Osteocyte (in vitro differentiated cells): ENCODE data around the gene IQSEC1. TPM values are rescaled to one million over a fixed set of nuclear protein-coding genes. Genes with fewer than 3 reads are reported as not detected.

Experiments
- DNase-seq: peaks from one replicate; pipeline ENCODE4 v3.0.0; 2021; ENCODE audit warnings: mixed read lengths; ENCODE audit not compliant: unreplicated experiment; ENCODE audit errors: extremely low spot score
- H3K27ac Mint-ChIP-seq: one replicate; pipeline ENCODE4 v1.8.0; 2021; ENCODE audit warnings: mild to moderate bottlenecking, mixed read lengths; ENCODE audit not compliant: unreplicated experiment
- H3K27me3 Mint-ChIP-seq: one replicate; pipeline ENCODE4 v1.8.0; 2021; ENCODE audit warnings: mixed read lengths; ENCODE audit not compliant: unreplicated experiment
- H3K36me3 Mint-ChIP-seq: one replicate; pipeline ENCODE4 v1.8.0; 2021; ENCODE audit warnings: mixed read lengths; ENCODE audit not compliant: unreplicated experiment
- H3K4me1 Mint-ChIP-seq: one replicate; pipeline ENCODE4 v1.8.0; 2021; ENCODE audit warnings: mixed read lengths; ENCODE audit not compliant: unreplicated experiment
- H3K4me3 Mint-ChIP-seq: one replicate; pipeline ENCODE4 v1.8.0; 2021; ENCODE audit warnings: mild to moderate bottlenecking, moderate library complexity, mixed read lengths; ENCODE audit not compliant: unreplicated experiment
- H3K9me3 Mint-ChIP-seq: one replicate; pipeline ENCODE4 v1.8.0; 2021; ENCODE audit warnings: mixed read lengths; ENCODE audit not compliant: unreplicated experiment
- total RNA-seq: library from RNA; stranded (reverse); gene quantifications from 2 replicates; pipeline ENCODE4 v1.2.1, GENCODE V29; 2021
- TF ChIP-seq, protein P1 (sequence below): fragments of 200-600 bp; sonication (generic); IDR thresholded peaks from 2 replicates; pipeline ENCODE4 v1.5.0; 2021; ENCODE audit warnings: antibody characterized with exemption, mild to moderate bottlenecking, moderate library complexity

IQSEC1 gene
- total RNA-seq, 1 donor from 2014 or later: 37.9 TPM

DNA sequence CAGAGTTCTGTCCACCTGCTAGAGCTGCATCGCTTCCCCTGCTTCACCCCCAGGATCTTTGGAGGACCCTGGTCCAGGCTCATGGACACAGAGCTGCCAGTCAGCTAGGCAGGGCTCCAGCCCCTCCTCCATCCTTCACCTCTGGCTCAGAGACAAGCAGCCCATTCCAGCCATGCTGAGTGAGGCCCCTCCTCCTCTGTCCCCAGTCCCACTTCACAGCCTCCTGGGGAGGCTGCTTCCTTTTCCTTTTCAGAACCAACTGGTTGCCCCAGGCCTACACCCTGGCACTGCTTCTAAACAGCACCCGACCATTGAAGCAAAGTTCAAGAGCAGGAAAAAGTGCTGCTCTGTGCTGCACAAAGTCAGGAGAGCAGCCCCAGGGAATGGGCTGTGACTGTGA is 22.2 kb downstream of the IQSEC1 start:
- DNase-seq: no peak
- H3K36me3 Mint-ChIP-seq: no peaks in the 10 kb centered on the region
- H3K4me1 Mint-ChIP-seq: peaks cover 7% of the 10 kb centered on the region
- H3K4me3 Mint-ChIP-seq: no peak overlapping the region
- TF ChIP-seq, protein P1, sequence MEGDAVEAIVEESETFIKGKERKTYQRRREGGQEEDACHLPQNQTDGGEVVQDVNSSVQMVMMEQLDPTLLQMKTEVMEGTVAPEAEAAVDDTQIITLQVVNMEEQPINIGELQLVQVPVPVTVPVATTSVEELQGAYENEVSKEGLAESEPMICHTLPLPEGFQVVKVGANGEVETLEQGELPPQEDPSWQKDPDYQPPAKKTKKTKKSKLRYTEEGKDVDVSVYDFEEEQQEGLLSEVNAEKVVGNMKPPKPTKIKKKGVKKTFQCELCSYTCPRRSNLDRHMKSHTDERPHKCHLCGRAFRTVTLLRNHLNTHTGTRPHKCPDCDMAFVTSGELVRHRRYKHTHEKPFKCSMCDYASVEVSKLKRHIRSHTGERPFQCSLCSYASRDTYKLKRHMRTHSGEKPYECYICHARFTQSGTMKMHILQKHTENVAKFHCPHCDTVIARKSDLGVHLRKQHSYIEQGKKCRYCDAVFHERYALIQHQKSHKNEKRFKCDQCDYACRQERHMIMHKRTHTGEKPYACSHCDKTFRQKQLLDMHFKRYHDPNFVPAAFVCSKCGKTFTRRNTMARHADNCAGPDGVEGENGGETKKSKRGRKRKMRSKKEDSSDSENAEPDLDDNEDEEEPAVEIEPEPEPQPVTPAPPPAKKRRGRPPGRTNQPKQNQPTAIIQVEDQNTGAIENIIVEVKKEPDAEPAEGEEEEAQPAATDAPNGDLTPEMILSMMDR: no peak
- no peaks in the 10 kb centered on the region for H3K9me3 Mint-ChIP-seq
- H3K27me3 Mint-ChIP-seq: peaks cover 24% of the 10 kb centered on the region
- no peak overlapping the region for H3K27ac Mint-ChIP-seq

DNA sequence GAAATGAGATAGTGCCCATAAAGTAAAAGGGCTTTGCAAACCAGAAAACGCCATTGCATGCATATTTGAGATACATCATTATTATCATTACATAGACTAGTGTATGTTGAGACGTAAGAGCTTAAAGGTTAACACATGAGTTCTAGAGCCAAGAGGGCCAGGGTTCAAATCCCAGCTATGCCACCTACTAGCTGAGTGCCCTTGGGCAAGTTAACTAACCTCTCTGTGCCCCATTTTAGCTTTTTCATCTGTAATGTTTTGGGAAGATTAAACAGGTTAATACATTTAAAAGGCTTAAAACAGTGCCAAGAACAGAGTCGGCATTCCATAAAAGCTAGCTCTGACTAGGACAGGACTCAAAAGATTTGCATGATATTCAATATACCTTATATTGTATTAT is 22.8 kb downstream of the IQSEC1 start:
- TF ChIP-seq, protein P1: no peak
- no peak overlapping the region for H3K4me3 Mint-ChIP-seq
- no peak overlapping the region for H3K27ac Mint-ChIP-seq
- no peaks in the 10 kb centered on the region for H3K9me3 Mint-ChIP-seq
- H3K36me3 Mint-ChIP-seq: no peaks in the 10 kb centered on the region
- H3K27me3 Mint-ChIP-seq: peaks cover 24% of the 10 kb centered on the region
- H3K4me1 Mint-ChIP-seq: peaks cover 7% of the 10 kb centered on the region
- no peak for DNase-seq

DNA sequence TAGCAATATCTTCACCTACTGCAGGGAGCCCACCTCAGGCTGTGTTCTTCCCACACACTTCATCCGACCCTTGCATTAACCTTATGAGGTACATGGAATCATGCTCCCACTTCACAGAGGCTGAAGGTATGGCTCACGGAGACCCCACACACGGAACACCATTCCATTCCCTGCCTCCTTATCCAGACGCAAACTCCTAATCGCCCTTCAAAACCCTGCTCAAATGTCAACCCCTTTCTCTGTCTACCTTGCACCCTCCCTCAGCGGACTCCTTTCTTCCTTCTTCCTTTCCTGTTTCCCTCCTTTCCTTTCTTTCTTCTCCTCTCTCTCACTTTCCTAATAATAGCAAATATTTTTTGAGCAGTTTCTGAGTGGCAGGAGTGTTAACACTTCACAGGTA is 23.8 kb downstream of the IQSEC1 start:
- Mint-ChIP-seq H3K27ac (no peak overlapping the region), H3K27me3 (peaks cover 24% of the 10 kb centered on the region), H3K9me3 (no peaks in the 10 kb centered on the region), H3K36me3 (no peaks in the 10 kb centered on the region), H3K4me1 (peaks cover 7% of the 10 kb centered on the region), H3K4me3 (no peak overlapping the region)
- TF ChIP-seq, protein P1: no peak
- DNase-seq: no peak

DNA sequence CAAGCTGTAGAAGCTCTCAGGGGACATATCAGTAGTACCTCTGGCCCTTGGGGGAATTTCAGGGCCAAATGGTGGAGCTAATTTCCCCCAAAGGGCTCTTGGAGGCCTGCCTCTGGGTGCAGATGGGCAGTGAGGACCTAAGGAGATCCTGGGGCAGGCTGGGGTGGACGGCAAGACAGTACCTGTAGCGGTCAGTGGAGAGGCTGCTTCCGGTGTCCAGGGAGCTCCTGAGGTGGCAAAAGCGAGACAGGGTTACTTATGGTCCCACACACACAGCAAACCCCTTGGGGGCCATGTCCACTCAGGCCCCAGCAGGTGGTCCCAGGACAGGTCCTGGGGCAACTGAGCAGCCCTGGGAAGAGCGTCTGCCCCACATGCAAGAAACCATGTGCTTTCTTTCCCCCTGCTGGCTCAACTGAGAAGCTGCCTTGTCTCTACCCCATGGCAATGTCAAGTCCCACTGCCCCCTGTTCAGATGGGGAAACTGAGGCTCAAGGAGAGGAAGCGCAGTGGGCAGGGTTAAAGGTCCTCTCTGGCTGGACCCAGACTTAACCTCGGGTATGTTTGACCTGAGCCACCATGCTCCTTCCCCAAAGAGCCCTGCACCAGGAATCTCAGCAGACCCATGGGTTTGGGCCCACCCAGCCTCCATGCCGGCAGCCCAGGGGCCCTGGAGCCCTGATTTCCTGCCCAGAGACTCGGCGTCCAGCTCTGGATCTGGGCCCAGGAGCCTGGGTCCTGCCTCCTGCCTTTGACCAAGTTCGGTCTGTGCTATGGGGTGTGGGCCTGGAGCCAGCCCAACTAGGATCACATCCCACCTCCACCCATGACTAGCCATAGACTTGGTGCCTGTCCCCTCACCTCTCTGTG is 25.7 kb downstream of the IQSEC1 start:
- no peak overlapping the region for H3K4me3 Mint-ChIP-seq
- peaks cover 26% of the 10 kb centered on the region for H3K27me3 Mint-ChIP-seq
- TF ChIP-seq, protein P1: no peak
- no peaks in the 10 kb centered on the region for H3K36me3 Mint-ChIP-seq
- H3K27ac Mint-ChIP-seq: no peak overlapping the region
- no peak for DNase-seq
- H3K4me1 Mint-ChIP-seq: peaks cover 7% of the 10 kb centered on the region
- no peaks in the 10 kb centered on the region for H3K9me3 Mint-ChIP-seq

DNA sequence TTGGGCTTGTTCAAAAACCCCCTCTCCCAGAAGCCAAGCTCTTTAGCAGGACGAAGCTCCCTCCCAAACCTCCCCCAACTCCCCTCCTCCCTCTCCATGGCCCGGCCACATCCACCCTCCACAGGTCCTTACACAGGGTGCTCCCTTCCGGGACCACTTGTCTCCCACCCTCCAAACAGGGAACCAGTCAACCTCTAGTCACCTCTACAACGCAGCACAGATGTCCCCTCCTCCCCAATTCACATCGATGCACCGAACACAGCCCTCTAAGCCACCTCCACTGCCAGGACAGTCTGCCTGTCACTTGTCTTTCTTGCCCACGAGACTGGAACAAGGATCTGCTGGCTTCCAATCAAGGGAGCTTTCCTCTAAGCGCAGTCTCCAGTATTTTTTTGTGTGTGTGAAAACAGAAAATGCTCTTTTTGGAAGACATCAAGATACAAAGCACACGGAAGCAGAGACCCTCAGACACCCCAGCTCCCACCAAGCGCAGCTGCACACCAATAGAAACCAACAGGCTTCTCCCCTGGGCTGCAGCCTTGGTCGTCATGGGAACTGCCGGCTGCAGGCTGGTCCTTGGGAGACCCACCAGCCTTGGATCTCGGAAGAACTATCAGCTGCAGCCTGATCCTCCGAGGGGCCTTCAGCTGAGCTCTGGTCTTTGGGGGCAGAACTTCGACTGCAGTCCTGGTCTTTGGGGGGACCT is 26.5 kb downstream of the IQSEC1 start:
- H3K4me3 Mint-ChIP-seq: no peak overlapping the region
- TF ChIP-seq, protein P1: no peak

More for the DNA sequence above, 26.5 kb downstream of the IQSEC1 start:
- no peaks in the 10 kb centered on the region for H3K9me3 Mint-ChIP-seq
- no peak for DNase-seq
- H3K27ac Mint-ChIP-seq: no peak overlapping the region
- H3K36me3 Mint-ChIP-seq: no peaks in the 10 kb centered on the region
- peaks cover 7% of the 10 kb centered on the region for H3K4me1 Mint-ChIP-seq
- H3K27me3 Mint-ChIP-seq: peaks cover 21% of the 10 kb centered on the region
